IMR-90 (cell line): Measurements from ENCODE around the gene OTP. TPM values are rescaled to one million over a fixed set of nuclear protein-coding genes. Genes with fewer than 3 reads are reported as not detected.

Source experiments
- ATAC-seq: fragments of 200-7000 bp; cut with Tn5 transposase; 2 replicates; pipeline ENCODE4 v1.9.1; 2020; ENCODE audit warnings: low read depth, mild to moderate bottlenecking, moderate library complexity
- BruUV-seq: library from RNA; stranded (reverse); fragments of 400-500 nt; replicated peaks from 2 replicates; lab custom pipeline; 2021; lab: Mats Ljungman, UMichigan
- CTCF ChIA-PET: fragments of 300-600 bp; formaldehyde crosslinking; extraction: SDS; loops from one replicate; lab custom pipeline; 2021; ENCODE audit warnings: antibody characterized with exemption; lab: Yijun Ruan, JAX
- POLR2A ChIA-PET: fragments of 300-600 bp; sonication (Branson Sonifier 250); formaldehyde crosslinking; loops from one replicate; lab custom pipeline; 2022; ENCODE audit warnings: antibody characterized with exemption; ENCODE audit not compliant: unreplicated experiment; lab: Charles Lee
- DNase-seq: peaks from one replicate; pipeline ENCODE4 v3.0.0; 2013
- H2AFZ ChIP-seq: replicated peaks from 2 replicates; pipeline ENCODE3; 2013; ENCODE audit warnings: low read length, mild to moderate bottlenecking; ENCODE audit not compliant: poor library complexity
- H2AK5ac ChIP-seq: 2 replicates; pipeline ENCODE4 v1.6.1; 2013; ENCODE audit warnings: low read depth, low read length, inconsistent platforms
- H2AK9ac ChIP-seq: replicated peaks from 2 replicates; pipeline ENCODE3; 2013; ENCODE audit warnings: mild to moderate bottlenecking, low read depth, low read length, moderate library complexity; ENCODE audit not compliant: poor library complexity
- H2BK120ac ChIP-seq: 2 replicates; pipeline ENCODE4 v1.6.1; 2013; ENCODE audit warnings: low read depth, low read length, inconsistent platforms
- H2BK15ac ChIP-seq: 3 replicates; pipeline ENCODE4 v1.6.1; 2013; ENCODE audit warnings: low read depth, low read length, inconsistent platforms
- H2BK20ac ChIP-seq: 2 replicates; pipeline ENCODE4 v1.6.1; 2013; ENCODE audit warnings: low read depth, mild to moderate bottlenecking, inconsistent platforms, low read length, moderate library complexity
- H2BK5ac ChIP-seq: 2 replicates; pipeline ENCODE4 v1.6.1; 2013; ENCODE audit warnings: mild to moderate bottlenecking, low read depth, low read length, inconsistent platforms; ENCODE audit not compliant: poor library complexity, severe bottlenecking
- H3K14ac ChIP-seq: replicated peaks from 2 replicates; pipeline ENCODE4 v1.6.1; 2013; ENCODE audit warnings: low read depth, low read length, inconsistent platforms
- H3K18ac ChIP-seq: 2 replicates; pipeline ENCODE4 v1.6.1; 2013; ENCODE audit warnings: low read depth, low read length, control low read depth
- H3K23ac ChIP-seq: 2 replicates; pipeline ENCODE4 v1.6.1; 2013; ENCODE audit warnings: low read depth, low read length, inconsistent platforms
- H3K27ac ChIP-seq: 2 replicates; pipeline ENCODE4 v1.5.1; 2013; ENCODE audit warnings: mild to moderate bottlenecking, control low read depth, low read length; ENCODE audit not compliant: insufficient read depth
- H3K27me3 ChIP-seq: 2 replicates; pipeline ENCODE4 v1.6.1; 2013; ENCODE audit warnings: low read length; ENCODE audit not compliant: control insufficient read depth, insufficient read depth
- H3K36me3 ChIP-seq: 2 replicates; pipeline ENCODE4 v1.6.1; 2013; ENCODE audit warnings: low read length, mixed read lengths; ENCODE audit not compliant: control insufficient read depth, insufficient read depth
- H3K4ac ChIP-seq: 2 replicates; pipeline ENCODE4 v1.6.1; 2013; ENCODE audit warnings: low read depth, low read length, inconsistent platforms
- H3K4me1 ChIP-seq: 2 replicates; pipeline ENCODE4 v1.6.1; 2013; ENCODE audit warnings: low read length, mixed read lengths; ENCODE audit not compliant: control insufficient read depth, insufficient read depth
- H3K4me2 ChIP-seq: 2 replicates; pipeline ENCODE4 v1.6.1; 2013; ENCODE audit warnings: low read depth, mild to moderate bottlenecking, control low read depth, low read length, moderate library complexity
- H3K4me3 ChIP-seq: 2 replicates; pipeline ENCODE4 v1.5.1; 2013; ENCODE audit warnings: low read depth, mild to moderate bottlenecking, control low read depth, low read length, moderate library complexity; ENCODE audit not compliant: insufficient read depth
- H3K56ac ChIP-seq: 2 replicates; pipeline ENCODE4 v1.6.1; 2013; ENCODE audit warnings: low read length, inconsistent platforms; ENCODE audit not compliant: insufficient read depth; ENCODE audit errors: extremely low read depth
- H3K79me1 ChIP-seq, 2 experiments: 2 replicates each; pipeline ENCODE4 v1.6.1; 2013; ENCODE audit warnings: low read length in 2 of 2, inconsistent platforms in 1 of 2, low read depth in 1 of 2
- H3K9ac ChIP-seq: 2 replicates; pipeline ENCODE4 v1.6.1; 2013; ENCODE audit warnings: low read depth, low read length, control low read depth
- H3K9me1 ChIP-seq: 2 replicates; pipeline ENCODE4 v1.6.1; 2013; ENCODE audit warnings: low read length, inconsistent platforms; ENCODE audit not compliant: insufficient read depth
- H3K9me3 ChIP-seq: 2 replicates; pipeline ENCODE4 v1.6.1; 2013; ENCODE audit warnings: low read length; ENCODE audit not compliant: control insufficient read depth, insufficient read depth
- H4K20me1 ChIP-seq: 2 replicates; pipeline ENCODE4 v1.6.1; 2013; ENCODE audit warnings: low read length, inconsistent platforms; ENCODE audit not compliant: insufficient read depth
- H4K5ac ChIP-seq: 2 replicates; pipeline ENCODE4 v1.6.1; 2013; ENCODE audit warnings: mild to moderate bottlenecking, low read depth, low read length, control low read depth
- H4K8ac ChIP-seq, 2 experiments: 2 replicates each; pipeline ENCODE4 v1.6.1; 2013; ENCODE audit warnings: low read depth in 2 of 2, low read length in 2 of 2, control low read depth in 1 of 2, inconsistent platforms in 1 of 2
- H4K91ac ChIP-seq: 2 replicates; pipeline ENCODE4 v1.6.1; 2013; ENCODE audit warnings: low read depth, low read length, inconsistent platforms; ENCODE audit not compliant: insufficient read depth
- BHLHE40 ChIP-seq: fragments of 150-350 bp; IDR thresholded peaks from 2 replicates; pipeline ENCODE4 v1.6.1; 2016; ENCODE audit warnings: mild to moderate bottlenecking, low read depth, low read length
- CEBPB ChIP-seq: IDR thresholded peaks from 2 replicates; pipeline ENCODE4 v1.6.1; 2012; ENCODE audit warnings: low read depth, low read length, improper control_type of control experiment
- CHD1 ChIP-seq: IDR thresholded peaks from 2 replicates; pipeline ENCODE4 v1.6.1; 2012; ENCODE audit warnings: low read depth, low read length, improper control_type of control experiment
- CTCF ChIP-seq: conservative IDR thresholded peaks from 2 replicates; pipeline ENCODE4 v1.5.1; 2012; ENCODE audit warnings: mild to moderate bottlenecking, low read depth, low read length, improper control_type of control experiment
- ELK1 ChIP-seq: fragments of 150-350 bp; IDR thresholded peaks from 2 replicates; pipeline ENCODE4 v1.6.1; 2016; ENCODE audit warnings: low read depth, mild to moderate bottlenecking, low read length, moderate library complexity, borderline replicate concordance
- FOS ChIP-seq: fragments of 150-350 bp; IDR thresholded peaks from 2 replicates; pipeline ENCODE4 v1.6.1; 2016; ENCODE audit warnings: low read depth, low read length
- MAFK ChIP-seq: IDR thresholded peaks from 2 replicates; pipeline ENCODE4 v1.6.1; 2012; ENCODE audit warnings: low read depth, low read length, improper control_type of control experiment
- MAZ ChIP-seq: IDR thresholded peaks from 2 replicates; pipeline ENCODE4 v1.6.1; 2012; ENCODE audit warnings: low read depth, mild to moderate bottlenecking, low read length, improper control_type of control experiment, moderate library complexity, borderline replicate concordance
- MXI1 ChIP-seq: IDR thresholded peaks from 2 replicates; pipeline ENCODE4 v1.6.1; 2012; ENCODE audit warnings: low read depth, mild to moderate bottlenecking, low read length, moderate library complexity, borderline replicate concordance
- NFE2L2 ChIP-seq: fragments of 150-350 bp; IDR thresholded peaks from 2 replicates; pipeline ENCODE4 v1.6.1; 2016; ENCODE audit warnings: low read depth, mild to moderate bottlenecking, low read length
- POLR2A ChIP-seq: IDR thresholded peaks from 2 replicates; pipeline ENCODE4 v1.6.1; 2012; ENCODE audit warnings: mild to moderate bottlenecking, low read depth, low read length
- RAD21 ChIP-seq: IDR thresholded peaks from 2 replicates; pipeline ENCODE4 v1.6.1; 2012; ENCODE audit warnings: low read length, improper control_type of control experiment
- RCOR1 ChIP-seq: IDR thresholded peaks from 2 replicates; pipeline ENCODE4 v1.6.1; 2012; ENCODE audit warnings: mild to moderate bottlenecking, low read length, improper control_type of control experiment; ENCODE audit not compliant: insufficient replicate concordance
- RFX5 ChIP-seq: IDR thresholded peaks from 2 replicates; pipeline ENCODE4 v1.8.0; 2012; ENCODE audit warnings: low read depth, mild to moderate bottlenecking, low read length, moderate library complexity
- WGBS, 2 experiments: methylation state at CpG; one replicate each; pipeline versions ENCODE4 v1.1.5 to v1.1.7; 2013; ENCODE audit warnings: missing lambda C conversion rate in 2 of 2; ENCODE audit not compliant: insufficient read length in 1 of 2; ENCODE audit errors: extremely low coverage in 2 of 2; 5-methylcytosine and 5-hydroxymethylcytosine counted together
- dilution Hi-C: fragments of 300-500 bp; cut with HindIII; formaldehyde crosslinking; loops from one replicate; pipeline ENCODE4 v1.14.3; 2018; ENCODE audit warnings: low sequenced_read_pairs; ENCODE audit not compliant: unreplicated experiment
- in situ Hi-C: fragments of 300-500 bp; cut with MboI; formaldehyde crosslinking; loops from 3 replicates; pipeline ENCODE4 v1.14.3; 2019; ENCODE audit warnings: low sequenced_read_pairs, inconsistent platforms, mixed read lengths
- intact Hi-C: fragments of 100-400 bp; cut with micrococcal nuclease; formaldehyde crosslinking; loops from 2 replicates; pipeline ENCODE4 v1.10.0; 2022
- polyA plus RNA-seq, 3 experiments: library from polyadenylated mRNA; depleted of rRNA; stranded (reverse); fragments of >200 nt; gene quantifications; 2 replicates each; pipeline ENCODE4 v1.2.3, GENCODE V29; 2012; ENCODE audit warnings: low replicate concordance in 1 of 3
- total RNA-seq: library from RNA; depleted of rRNA; stranded (reverse); fragments of >200 nt; gene quantifications from 2 replicates; pipeline ENCODE4 v1.2.3, GENCODE V29; 2012
- TF ChIP-seq, protein P1 (sequence below): fragments of 150-350 bp; IDR thresholded peaks from 2 replicates; pipeline ENCODE4 v1.6.1; 2017; ENCODE audit warnings: mild to moderate bottlenecking, antibody characterized with exemption, low read length, low read depth

The OTP gene
- total and polyA plus RNA-seq, 2 of the 4 experiments (the other 2 are of a cell fraction) = not detected

DNA sequence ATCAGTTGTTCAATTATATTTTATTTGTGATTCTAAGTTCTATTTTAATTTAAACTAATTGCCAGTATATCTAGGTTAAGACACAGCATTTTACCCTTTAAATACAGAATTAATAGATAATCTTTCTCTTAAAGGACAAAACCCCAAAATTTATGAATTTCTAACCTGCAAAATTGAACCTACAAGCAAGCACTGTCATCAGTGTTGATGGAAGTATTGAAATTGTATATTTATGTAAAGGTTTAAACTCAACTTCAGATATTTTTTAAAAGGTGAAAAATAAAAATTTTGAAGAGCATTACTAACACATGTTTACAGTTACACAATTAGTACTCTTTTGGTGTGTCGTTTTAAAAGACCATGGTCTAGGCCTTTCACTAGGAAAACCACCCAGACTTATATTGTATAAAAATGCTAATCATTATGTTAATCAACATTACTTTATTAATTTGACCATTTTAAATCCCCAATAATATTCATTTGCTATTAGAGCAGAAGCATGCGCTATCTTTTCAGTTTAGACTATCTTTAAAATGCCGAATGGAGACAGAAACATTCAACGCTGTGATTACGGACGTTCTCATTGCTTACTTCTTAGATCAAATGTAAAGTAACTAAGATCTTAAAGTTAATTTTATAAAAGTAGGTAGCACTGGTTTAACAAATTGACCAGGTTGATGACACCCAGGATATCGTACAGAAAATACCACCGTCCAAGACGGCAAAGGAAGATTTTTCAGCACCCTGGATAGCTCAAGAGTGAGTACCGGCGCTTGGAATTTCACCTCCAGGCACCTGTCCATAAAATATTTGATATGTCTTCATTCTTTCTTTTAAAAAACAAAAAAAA is 3.2 kb downstream of the OTP start:
- Histone ChIP-seq H3K4me1 (peaks cover 2% of the 10 kb centered on the region; the same call in 1 of the 2 replicates), H2AFZ (no peak overlapping the region), H2BK20ac (no peak overlapping the region), H2BK120ac (no peak overlapping the region), H3K9me3 (peaks cover 21% of the 10 kb centered on the region), H3K9me1 (no peaks in the 10 kb centered on the region), H3K4ac (no peak overlapping the region), H3K9ac (no peak overlapping the region), H4K5ac (no peak overlapping the region), H3K18ac (no peak overlapping the region), H3K27ac (no peak overlapping the region), H2BK5ac (no peak overlapping the region), H2BK15ac (no peak overlapping the region), H3K79me1 (no peaks in the 10 kb centered on the region), H3K56ac (no peak overlapping the region), H3K27me3 (peaks cover 82% of the 10 kb centered on the region), H2AK9ac (no peak overlapping the region), H4K8ac (no peak overlapping the region), H3K4me3 (no peak overlapping the region), H3K36me3 (no peaks in the 10 kb centered on the region), H4K20me1 (peaks cover 9% of the 10 kb centered on the region; the same call in 1 of the 2 replicates), H3K14ac (no peak overlapping the region), H3K23ac (no peak overlapping the region), H2AK5ac (no peak overlapping the region), H3K4me2 (no peak overlapping the region), H4K91ac (no peak overlapping the region)
- dilution Hi-C loops (no loop called here), intact Hi-C loops (loop anchor here (10.0 kb wide), 1 partner anchor 490 kb away; no protein-coding TSS in a partner anchor), in situ Hi-C loops (no loop called here)
- ChIA-PET CTCF (no interaction called here), POLR2A (no interaction called here)
- 0% methylated on average over 3 of the region's 11 CpGs; no CpG with 5 or more reads in 1 of the 2 experiments for WGBS, 2 experiments
- DNase-seq (no peak), ATAC-seq (no peak)
- no TSS peak for BruUV-seq
- TF ChIP-seq RCOR1 (no peak), BHLHE40 (no peak), RFX5 (no peak), CTCF (no peak), MAFK (no peak), MAZ (no peak), ELK1 (no peak), MXI1 (no peak), FOS (no peak), POLR2A (no peak), CEBPB (no peak), CHD1 (no peak), NFE2L2 (no peak), RAD21 (no peak)
- TF ChIP-seq, protein P1, sequence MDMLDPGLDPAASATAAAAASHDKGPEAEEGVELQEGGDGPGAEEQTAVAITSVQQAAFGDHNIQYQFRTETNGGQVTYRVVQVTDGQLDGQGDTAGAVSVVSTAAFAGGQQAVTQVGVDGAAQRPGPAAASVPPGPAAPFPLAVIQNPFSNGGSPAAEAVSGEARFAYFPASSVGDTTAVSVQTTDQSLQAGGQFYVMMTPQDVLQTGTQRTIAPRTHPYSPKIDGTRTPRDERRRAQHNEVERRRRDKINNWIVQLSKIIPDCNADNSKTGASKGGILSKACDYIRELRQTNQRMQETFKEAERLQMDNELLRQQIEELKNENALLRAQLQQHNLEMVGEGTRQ = no peak
